ENCODE results near the gene SYN1. TPM values are rescaled to one million over a fixed set of nuclear protein-coding genes. Genes with fewer than 3 reads are reported as not detected.

Gene SYN1
- polyA plus RNA-seq, 3 donors, result 0.11 to 4.0 (median 0.29) TPM

DNA sequence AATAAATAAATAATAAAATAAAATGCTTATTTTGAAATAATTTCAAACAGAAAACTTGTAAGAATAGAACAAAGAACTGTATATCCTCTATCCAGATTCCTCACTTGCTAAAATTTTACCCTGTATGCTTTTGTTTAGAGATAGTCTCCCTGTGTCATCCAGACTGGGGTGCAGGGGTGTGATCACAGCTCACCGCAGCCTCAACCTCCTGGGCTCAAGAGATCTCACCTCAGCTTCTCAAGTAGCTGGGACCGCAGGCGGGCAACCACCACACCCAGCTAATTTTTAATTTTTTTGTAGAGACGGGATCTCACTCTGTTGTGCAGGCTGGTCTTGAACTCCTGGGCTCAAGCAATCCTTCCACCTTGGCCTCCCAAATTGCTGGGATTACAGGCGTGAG, 76.2 kb downstream of the SYN1 start:
- no peak overlapping the region for H3K27ac Mint-ChIP-seq
- Histone ChIP-seq H3K79me2 (ENCODE audit: insufficient read depth, low read length) (no peaks in the 10 kb centered on the region), H3K4me3 (replicated peaks in 1 of 3; ENCODE audit: low read depth in 2 of 3, low read length in 3 of 3) (no peak overlapping the region), H3K4me2 (replicated peaks; ENCODE audit: extremely low read depth, low read length, poor library complexity, severe bottlenecking) (no peak overlapping the region), H3K9me3 (replicated peaks in 1 of 2; ENCODE audit: control insufficient read depth in 1 of 2, insufficient read depth in 1 of 2, low read length in 2 of 2) (no peaks in the 10 kb centered on the region), H2AFZ (ENCODE audit: insufficient read depth, low read depth, low read length, poor library complexity, severe bottlenecking) (no peak overlapping the region), H3K4me1 (ENCODE audit: control insufficient read depth in 1 of 2, insufficient read depth in 2 of 2, low read length in 2 of 2) (peaks cover 12 to 17% of the 10 kb centered on the region in 2 donors), H3K27me3 (ENCODE audit: control insufficient read depth in 2 of 2, insufficient read depth in 2 of 2, low read length in 2 of 2) (no peaks in the 10 kb centered on the region), H3K27ac (ENCODE audit: low read depth in 1 of 2, low read length in 2 of 2) (no peak overlapping the region), H4K20me1 (ENCODE audit: insufficient read depth, low read length) (no peaks in the 10 kb centered on the region), H3K36me3 (replicated peaks in 1 of 2; ENCODE audit: control insufficient read depth in 1 of 2, insufficient read depth in 2 of 2, low read length in 2 of 2) (no peaks in the 10 kb centered on the region), H3K9ac (ENCODE audit: insufficient read depth, low read length, poor library complexity, severe bottlenecking) (no peak overlapping the region)
- TF ChIP-seq, protein P1, sequence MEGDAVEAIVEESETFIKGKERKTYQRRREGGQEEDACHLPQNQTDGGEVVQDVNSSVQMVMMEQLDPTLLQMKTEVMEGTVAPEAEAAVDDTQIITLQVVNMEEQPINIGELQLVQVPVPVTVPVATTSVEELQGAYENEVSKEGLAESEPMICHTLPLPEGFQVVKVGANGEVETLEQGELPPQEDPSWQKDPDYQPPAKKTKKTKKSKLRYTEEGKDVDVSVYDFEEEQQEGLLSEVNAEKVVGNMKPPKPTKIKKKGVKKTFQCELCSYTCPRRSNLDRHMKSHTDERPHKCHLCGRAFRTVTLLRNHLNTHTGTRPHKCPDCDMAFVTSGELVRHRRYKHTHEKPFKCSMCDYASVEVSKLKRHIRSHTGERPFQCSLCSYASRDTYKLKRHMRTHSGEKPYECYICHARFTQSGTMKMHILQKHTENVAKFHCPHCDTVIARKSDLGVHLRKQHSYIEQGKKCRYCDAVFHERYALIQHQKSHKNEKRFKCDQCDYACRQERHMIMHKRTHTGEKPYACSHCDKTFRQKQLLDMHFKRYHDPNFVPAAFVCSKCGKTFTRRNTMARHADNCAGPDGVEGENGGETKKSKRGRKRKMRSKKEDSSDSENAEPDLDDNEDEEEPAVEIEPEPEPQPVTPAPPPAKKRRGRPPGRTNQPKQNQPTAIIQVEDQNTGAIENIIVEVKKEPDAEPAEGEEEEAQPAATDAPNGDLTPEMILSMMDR (IDR thresholded peaks at IDR 0.05), result no peak
- peaks cover 18% of the 10 kb centered on the region for H3K4me1 Mint-ChIP-seq
- no peak overlapping the region for H3K4me3 Mint-ChIP-seq
- no CpG with 5 or more reads among the region's 5 CpGs for WGBS (ENCODE audit: insufficient coverage)
- intact Hi-C loops (cut with micrococcal nuclease), result no loop called here
- DNase-seq, result no peak
- no peaks in the 10 kb centered on the region for H3K36me3 Mint-ChIP-seq
- H3K9me3 Mint-ChIP-seq, result peaks cover 0 to 2% (median 0%) of the 10 kb centered on the region in 7 donors
- peaks cover 0 to 12% (median 0%) of the 10 kb centered on the region in 3 donors for H3K27me3 Mint-ChIP-seq (ENCODE audit: low read depth in 3 of 3)

DNA sequence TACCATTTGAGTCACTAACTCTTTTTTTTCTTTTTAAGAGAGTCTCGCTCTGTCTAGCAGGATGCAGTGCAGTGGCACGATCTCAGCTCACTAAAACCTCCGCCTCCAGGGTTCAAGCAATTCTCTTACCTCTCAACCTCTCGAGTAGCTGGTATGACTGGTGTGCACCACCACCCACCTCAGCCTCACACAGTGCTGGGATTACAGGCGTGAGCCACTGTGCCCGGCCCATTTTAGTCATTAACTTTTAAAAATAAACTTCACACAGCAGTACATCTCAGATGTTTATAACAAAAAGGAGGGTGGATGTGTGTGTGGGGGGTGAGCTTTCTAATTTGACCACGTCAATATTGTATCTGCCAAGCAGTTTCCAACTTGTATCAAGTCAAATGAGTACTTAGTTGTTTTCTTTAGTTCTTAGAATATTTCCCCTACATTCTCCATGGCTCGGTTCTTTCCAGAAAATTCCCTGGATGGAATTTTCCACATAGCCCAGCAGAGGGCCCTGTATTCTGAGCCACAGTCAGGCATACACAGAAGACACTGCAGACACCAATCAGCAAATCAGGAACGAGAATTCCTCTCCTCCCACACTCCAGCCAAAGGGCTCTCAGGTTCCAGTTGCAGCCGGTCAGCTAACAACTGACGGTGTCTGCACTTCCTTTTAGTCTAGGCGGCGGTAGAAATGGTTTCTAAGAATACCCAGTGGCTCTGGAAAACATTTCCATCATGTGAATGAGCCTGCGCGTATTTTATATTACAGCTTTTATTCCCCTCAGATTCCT, 78.7 kb downstream of the SYN1 start:
- Histone ChIP-seq H3K4me2 (replicated peaks; ENCODE audit: extremely low read depth, low read length, poor library complexity, severe bottlenecking) (peak overlapping the region; percentile 24), H3K4me1 (ENCODE audit: control insufficient read depth in 1 of 2, insufficient read depth in 2 of 2, low read length in 2 of 2) (peaks cover 8 to 13% of the 10 kb centered on the region in 2 donors), H3K27ac (ENCODE audit: low read depth in 1 of 2, low read length in 2 of 2) (no peak overlapping the region), H4K20me1 (ENCODE audit: insufficient read depth, low read length) (no peaks in the 10 kb centered on the region), H3K36me3 (replicated peaks in 1 of 2; ENCODE audit: control insufficient read depth in 1 of 2, insufficient read depth in 2 of 2, low read length in 2 of 2) (no peaks in the 10 kb centered on the region), H3K4me3 (replicated peaks in 1 of 3; ENCODE audit: low read depth in 2 of 3, low read length in 3 of 3) (no peak overlapping the region), H3K9me3 (replicated peaks in 1 of 2; ENCODE audit: control insufficient read depth in 1 of 2, insufficient read depth in 1 of 2, low read length in 2 of 2) (no peaks in the 10 kb centered on the region), H3K27me3 (ENCODE audit: control insufficient read depth in 2 of 2, insufficient read depth in 2 of 2, low read length in 2 of 2) (no peaks in the 10 kb centered on the region), H3K79me2 (ENCODE audit: insufficient read depth, low read length) (no peaks in the 10 kb centered on the region), H3K9ac (ENCODE audit: insufficient read depth, low read length, poor library complexity, severe bottlenecking) (no peak overlapping the region), H2AFZ (ENCODE audit: insufficient read depth, low read depth, low read length, poor library complexity, severe bottlenecking) (no peak overlapping the region)
- TF ChIP-seq, protein P1 (IDR thresholded peaks at IDR 0.05), result peak; percentile 22
- Mint-ChIP-seq H3K36me3 (no peaks in the 10 kb centered on the region), H3K4me3 (peak overlapping the region in 1 of 2 donors; percentile 48), H3K27me3 (ENCODE audit: low read depth in 3 of 3) (peaks cover 0 to 16% (median 0%) of the 10 kb centered on the region in 3 donors), H3K4me1 (peaks cover 15% of the 10 kb centered on the region), H3K27ac (peak overlapping the region in 3 of 7 donors; percentile 33 to 65 (median 60)), H3K9me3 (peaks cover 0 to 2% (median 0%) of the 10 kb centered on the region in 7 donors)
- no CpG with 5 or more reads among the region's 15 CpGs for WGBS (ENCODE audit: insufficient coverage)
- intact Hi-C loops (cut with micrococcal nuclease), result no loop called here
- DNase-seq, result peak in 2 of 3 donors; percentile 65 to 70

All from CD14-positive monocyte (primary cell).